Measurements from ENCODE around the gene PLEKHG1. TPM values are rescaled to one million over a fixed set of nuclear protein-coding genes. Genes with fewer than 3 reads are reported as not detected.

PLEKHG1 gene
- total RNA-seq, 1 donor from 2014 or later = 7.4 TPM

DNA sequence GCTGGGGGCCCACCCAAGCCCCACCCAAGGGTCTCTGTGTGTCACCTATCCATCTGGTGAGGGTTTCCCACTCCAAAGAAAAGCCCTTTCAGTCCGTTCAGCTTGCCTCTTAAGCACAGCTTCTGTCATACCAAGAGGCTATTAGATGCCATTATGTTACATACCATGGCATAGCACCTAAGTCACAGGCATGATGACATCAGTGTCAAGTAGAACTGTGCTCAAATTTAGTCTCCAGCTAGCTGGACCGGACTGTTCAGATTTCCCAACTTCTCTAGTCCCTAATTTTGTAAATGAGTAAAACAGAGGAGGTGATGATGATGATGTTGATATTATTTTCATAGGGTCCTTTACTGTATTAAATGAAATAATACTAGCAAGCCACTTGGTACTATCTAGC, 19.2 kb upstream of the PLEKHG1 start:
- H3K9me3 ChIP-seq (replicated peaks) = no peaks in the 10 kb centered on the region
- peaks cover 22% of the 10 kb centered on the region for H3K4me1 ChIP-seq
- no peak overlapping the region for H3K27ac ChIP-seq (replicated peaks)
- no peak for DNase-seq
- intact Hi-C loops (cut with micrococcal nuclease) = no loop called here
- no peaks in the 10 kb centered on the region for H3K36me3 ChIP-seq
- H3K4me3 ChIP-seq = no peak overlapping the region
- TF ChIP-seq, protein P1, sequence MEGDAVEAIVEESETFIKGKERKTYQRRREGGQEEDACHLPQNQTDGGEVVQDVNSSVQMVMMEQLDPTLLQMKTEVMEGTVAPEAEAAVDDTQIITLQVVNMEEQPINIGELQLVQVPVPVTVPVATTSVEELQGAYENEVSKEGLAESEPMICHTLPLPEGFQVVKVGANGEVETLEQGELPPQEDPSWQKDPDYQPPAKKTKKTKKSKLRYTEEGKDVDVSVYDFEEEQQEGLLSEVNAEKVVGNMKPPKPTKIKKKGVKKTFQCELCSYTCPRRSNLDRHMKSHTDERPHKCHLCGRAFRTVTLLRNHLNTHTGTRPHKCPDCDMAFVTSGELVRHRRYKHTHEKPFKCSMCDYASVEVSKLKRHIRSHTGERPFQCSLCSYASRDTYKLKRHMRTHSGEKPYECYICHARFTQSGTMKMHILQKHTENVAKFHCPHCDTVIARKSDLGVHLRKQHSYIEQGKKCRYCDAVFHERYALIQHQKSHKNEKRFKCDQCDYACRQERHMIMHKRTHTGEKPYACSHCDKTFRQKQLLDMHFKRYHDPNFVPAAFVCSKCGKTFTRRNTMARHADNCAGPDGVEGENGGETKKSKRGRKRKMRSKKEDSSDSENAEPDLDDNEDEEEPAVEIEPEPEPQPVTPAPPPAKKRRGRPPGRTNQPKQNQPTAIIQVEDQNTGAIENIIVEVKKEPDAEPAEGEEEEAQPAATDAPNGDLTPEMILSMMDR (IDR thresholded peaks at IDR 0.05; ENCODE audit: borderline replicate concordance) = no peak
- H3K27me3 ChIP-seq (ENCODE audit: low read depth) = no peaks in the 10 kb centered on the region

DNA sequence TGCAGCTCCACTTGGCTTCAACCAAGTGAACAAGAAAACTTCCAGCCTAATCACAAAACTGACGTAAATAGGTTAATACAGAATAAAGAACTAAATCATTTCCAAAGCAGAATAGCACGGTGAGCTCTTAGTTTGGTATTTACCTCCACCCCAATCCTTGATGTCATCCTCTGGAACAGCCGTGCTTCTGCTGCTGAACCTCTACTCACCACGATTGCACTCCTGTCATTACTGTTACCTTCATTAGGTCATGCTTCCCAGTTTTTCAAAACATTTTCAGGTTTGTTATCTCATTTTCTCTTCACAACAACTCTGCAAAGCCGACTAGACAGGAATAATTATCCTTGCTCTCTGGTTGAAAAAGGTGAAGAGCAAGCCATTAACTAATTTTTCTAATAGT, 15.6 kb upstream of the PLEKHG1 start:
- TF ChIP-seq, protein P1 (IDR thresholded peaks at IDR 0.05; ENCODE audit: borderline replicate concordance) = no peak
- Histone ChIP-seq H3K36me3 (no peaks in the 10 kb centered on the region), H3K27me3 (ENCODE audit: low read depth) (no peaks in the 10 kb centered on the region), H3K27ac (replicated peaks) (no peak overlapping the region), H3K4me3 (no peak overlapping the region), H3K9me3 (replicated peaks) (no peaks in the 10 kb centered on the region), H3K4me1 (peaks cover 22% of the 10 kb centered on the region)
- no peak for DNase-seq
- intact Hi-C loops (cut with micrococcal nuclease) = no loop called here

GRCh38 chr6:150584596-150584995, 15.1 kb upstream of the PLEKHG1 start:
- intact Hi-C loops (cut with micrococcal nuclease) = no loop called here
- Histone ChIP-seq H3K9me3 (replicated peaks) (no peaks in the 10 kb centered on the region), H3K36me3 (no peaks in the 10 kb centered on the region), H3K4me1 (peaks cover 22% of the 10 kb centered on the region), H3K27ac (replicated peaks) (no peak overlapping the region), H3K4me3 (no peak overlapping the region), H3K27me3 (ENCODE audit: low read depth) (no peaks in the 10 kb centered on the region)
- TF ChIP-seq, protein P1 (IDR thresholded peaks at IDR 0.05; ENCODE audit: borderline replicate concordance) = no peak
- DNase-seq = no peak

GRCh38 chr6:150586850-150587359, 12.8 kb upstream of the PLEKHG1 start:
- Histone ChIP-seq H3K27me3 (ENCODE audit: low read depth) (no peaks in the 10 kb centered on the region), H3K9me3 (replicated peaks) (no peaks in the 10 kb centered on the region), H3K27ac (replicated peaks) (no peak overlapping the region), H3K4me1 (peaks cover 19% of the 10 kb centered on the region), H3K4me3 (no peak overlapping the region), H3K36me3 (no peaks in the 10 kb centered on the region)
- TF ChIP-seq, protein P1 (IDR thresholded peaks at IDR 0.05; ENCODE audit: borderline replicate concordance) = no peak
- DNase-seq = no peak
- intact Hi-C loops (cut with micrococcal nuclease) = no loop called here

DNA sequence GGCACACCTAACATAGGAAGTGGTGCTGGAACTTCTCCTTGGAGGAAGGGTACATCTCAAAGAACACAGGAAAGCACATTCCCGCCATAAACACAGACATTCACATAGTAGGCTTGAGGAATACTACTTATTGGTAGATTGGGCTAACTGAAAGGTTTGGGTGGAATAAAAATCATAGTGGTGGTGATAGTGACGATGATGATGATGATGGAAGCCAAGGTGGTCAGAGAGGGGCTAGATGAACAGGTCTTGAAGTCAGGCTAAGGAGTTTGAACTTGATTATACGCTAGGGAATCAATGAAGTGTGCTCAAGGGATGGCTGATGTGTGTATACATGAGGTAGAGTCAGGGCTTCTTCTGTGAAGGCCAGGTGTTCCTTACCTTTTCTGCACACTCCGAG, 12.0 kb upstream of the PLEKHG1 start:
- TF ChIP-seq, protein P1 (IDR thresholded peaks at IDR 0.05; ENCODE audit: borderline replicate concordance) = no peak
- H3K9me3 ChIP-seq (replicated peaks) = no peaks in the 10 kb centered on the region
- H3K4me1 ChIP-seq = peaks cover 15% of the 10 kb centered on the region
- H3K27me3 ChIP-seq (ENCODE audit: low read depth) = no peaks in the 10 kb centered on the region
- H3K36me3 ChIP-seq = no peaks in the 10 kb centered on the region
- no peak overlapping the region for H3K4me3 ChIP-seq
- no peak overlapping the region for H3K27ac ChIP-seq (replicated peaks)
- no peak for DNase-seq
- intact Hi-C loops (cut with micrococcal nuclease) = no loop called here
